GM19463 (cell line): ENCODE measurements around the gene FOXA3.
"Not testable (repeated sequence)": the region's sequence is repeated elsewhere in the genome, so short reads cannot be mapped to it uniquely, and the experiment has no call there.

Source experiments
- ATAC-seq: cut with Tn5 transposase; IDR thresholded peaks from one replicate; pipeline ENCODE4 v1.9.1; 2021; ENCODE audit warnings: mild to moderate bottlenecking, moderate library complexity; ENCODE audit not compliant: unreplicated experiment

FOXA3 gene

DNA sequence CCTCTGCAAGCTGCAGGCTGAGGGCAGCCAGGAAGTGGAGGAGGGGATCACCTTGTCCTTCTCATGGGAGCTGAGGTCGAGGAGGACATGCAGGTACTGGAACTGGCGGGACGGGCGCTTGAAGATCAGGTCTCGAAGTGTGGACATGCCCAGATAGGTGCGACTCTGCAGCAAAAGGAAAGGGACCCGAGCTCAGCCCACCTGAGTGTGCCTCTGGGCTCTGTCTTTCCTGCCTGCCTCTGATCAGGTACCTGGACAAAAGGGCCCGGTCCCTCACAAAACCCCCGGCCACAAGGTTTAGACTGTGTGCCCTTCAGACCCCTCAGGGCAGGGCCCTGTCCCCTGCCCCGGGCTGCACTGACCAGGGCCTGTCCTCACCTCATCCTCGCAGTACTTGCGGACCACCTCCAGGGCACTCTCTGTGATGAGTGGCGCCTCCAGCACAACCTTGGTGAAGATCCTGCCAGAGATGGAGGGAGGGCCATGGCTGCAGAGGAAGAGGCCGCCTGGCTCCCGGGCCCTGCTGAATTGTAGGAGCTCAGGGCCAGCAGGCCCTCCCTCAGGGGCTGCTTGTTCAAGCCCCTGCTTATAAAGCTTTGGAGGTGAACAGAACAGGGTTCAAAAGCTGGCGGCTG lies 36.5 kb upstream of the FOXA3 start:
- no peak for ATAC-seq

DNA sequence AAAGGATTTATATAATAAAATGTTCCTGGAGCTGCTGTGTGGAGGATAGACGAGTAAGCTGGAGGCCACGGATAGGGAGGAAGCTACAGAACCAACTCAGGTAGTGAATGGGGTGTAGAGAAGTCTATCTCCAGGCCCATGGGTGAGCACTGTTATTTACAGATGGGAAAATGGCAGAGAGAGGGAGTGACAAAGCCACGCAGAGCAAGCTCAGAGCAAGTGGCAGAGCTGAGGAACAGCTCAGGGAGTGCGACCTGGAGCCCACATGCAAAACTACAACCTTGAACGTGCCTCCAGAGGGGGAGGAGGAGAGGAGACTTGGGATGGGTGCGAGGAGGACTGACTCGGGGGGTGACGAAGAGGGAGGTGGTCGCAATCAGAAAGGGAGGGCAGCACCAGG lies 35.6 kb upstream of the FOXA3 start:
- ATAC-seq = no peak

DNA sequence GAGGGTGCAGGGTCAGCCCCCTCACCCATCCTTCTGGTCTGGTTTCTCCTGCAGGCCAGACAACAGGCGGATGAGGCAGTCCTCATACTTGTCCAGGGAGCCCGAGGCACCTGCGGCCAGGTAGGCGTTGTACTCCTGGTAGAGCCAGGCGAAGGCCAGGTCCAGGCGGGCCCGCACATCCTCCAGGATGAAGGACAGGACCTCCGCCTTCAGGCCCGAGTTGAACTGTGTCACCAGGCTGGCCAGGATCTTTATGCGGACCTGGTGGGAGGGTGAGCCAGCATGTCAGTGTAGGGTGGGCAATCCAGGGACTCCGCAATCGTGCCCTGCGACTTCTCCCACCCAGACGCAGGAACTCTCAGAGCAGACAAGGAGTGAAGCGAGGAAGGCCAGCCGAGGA lies 35.2 kb upstream of the FOXA3 start:
- ATAC-seq = no peak

DNA sequence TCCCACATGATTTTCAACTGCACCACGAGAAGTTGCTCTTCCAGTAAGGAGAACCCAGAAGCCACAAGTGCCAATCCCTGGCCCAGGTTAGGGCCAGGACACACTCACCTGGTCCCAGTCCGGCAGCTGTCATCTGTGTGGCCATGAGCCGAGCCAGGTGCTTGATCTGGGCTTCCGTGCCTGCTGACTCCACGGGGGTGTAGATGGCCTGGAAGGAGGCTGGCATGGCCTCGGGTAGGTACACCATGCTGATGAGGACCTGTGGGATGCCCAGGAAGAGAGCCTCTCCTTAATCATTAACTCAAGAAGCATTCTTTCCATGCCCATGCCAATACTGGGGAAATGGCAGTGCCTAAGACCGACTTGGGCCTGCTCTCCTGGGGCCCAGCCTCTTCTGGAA lies 29.2 kb upstream of the FOXA3 start:
- no peak for ATAC-seq

DNA sequence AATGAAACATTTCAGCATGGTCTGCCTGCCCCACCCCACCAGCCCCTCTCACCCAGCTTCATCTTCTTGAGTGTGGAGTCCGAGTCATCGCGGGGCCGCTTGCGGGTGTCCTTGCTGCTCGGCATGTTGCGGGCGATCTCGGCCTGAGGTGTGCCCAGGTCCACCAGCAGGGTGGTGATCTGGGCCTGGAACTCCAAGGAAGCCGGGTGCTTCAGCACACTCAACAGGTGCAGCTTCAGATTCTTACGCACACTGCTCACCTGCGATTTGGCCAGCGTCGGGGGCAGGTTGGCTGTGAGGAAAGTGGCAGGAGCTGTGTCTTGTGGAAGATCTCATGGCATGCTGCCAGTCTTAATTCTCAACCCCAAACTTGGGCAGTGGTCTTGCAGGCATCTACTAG lies 21.9 kb upstream of the FOXA3 start:
- no peak for ATAC-seq

DNA sequence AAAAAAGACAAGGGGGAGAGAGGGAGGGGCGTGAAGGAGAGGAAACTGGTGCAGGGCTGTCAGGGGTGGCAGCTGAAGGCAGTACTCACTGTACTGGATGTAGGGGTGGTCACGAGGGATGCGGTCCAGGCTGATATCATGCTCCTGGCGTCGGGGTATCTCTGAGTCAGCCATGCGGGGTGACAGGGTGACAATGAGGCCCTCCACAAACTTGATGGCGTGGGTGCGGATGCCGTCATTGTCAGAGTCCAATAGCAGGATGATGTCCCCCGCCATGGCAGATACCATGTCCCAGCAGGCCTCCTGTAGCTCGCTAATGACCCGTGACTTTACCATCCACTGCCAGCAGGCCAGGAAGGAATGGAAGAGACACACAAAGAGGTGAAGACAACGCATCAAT lies 16.5 kb upstream of the FOXA3 start:
- ATAC-seq = no peak

DNA sequence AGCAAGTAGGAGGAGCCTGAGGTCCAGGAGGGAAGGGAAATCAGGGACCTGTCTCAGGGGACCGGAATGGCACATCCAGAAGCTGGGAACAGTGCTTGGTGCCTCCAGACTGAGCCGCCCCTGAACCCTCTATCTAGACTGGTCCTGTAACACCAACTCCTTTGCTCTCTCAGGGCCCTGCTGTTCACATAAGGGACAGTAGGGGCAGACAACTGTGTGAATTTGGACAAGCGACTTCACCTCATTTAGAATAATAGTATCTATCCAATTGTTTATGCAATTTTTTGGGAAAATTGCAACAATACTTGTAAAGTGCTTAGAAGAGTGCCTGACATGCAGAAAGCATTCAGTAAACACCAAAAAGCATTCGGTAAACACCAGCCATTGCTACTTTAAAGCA lies 15.2 kb upstream of the FOXA3 start:
- no peak for ATAC-seq

DNA sequence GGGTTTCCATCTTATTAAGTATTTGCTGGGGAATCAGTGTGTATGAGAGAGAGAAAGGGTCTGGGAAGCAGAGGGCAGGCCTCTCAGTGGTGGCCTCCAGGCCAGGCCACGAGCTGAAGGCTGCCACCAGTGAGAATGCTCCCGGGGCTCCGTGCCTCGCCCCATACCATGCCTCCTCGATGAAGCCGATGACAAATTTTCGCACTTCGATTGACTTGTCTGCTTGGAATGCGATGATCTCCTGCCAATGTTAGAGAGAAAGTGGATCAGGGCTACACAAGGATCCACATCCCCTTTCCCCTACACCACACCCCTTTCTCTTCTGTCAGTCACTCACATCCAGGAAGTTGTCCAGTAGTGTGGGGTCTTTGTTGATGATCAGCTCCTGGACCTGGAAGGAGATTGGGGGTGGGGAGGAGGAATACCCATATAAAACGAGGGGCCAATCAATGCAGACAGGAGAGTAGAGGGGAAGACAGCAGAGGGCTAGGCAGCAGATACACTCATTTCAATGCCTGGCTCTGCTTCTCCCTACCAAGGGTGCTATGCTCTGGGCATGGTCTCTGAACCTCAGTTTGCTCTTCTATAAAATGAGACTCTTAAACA lies 11.9 kb upstream of the FOXA3 start:
- no peak for ATAC-seq

DNA sequence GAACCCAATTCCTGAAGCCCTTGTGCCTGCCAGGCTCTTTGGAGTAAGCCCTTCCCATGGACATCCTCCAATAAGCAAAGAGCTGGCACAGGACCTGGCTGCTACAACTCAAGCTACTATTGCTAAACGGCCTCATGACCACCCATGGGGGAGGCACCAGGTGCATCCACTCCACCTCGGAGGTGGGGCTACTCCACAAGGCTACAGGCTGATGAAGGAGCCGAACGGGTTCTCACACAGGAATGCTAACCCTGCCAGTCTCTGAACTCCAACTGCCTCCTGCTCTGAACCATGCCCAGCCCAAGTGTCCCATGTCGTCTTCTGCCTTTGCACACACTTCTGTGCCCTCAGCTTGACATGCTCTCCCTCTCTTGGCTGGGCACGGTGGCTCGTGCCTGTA lies 11.1 kb upstream of the FOXA3 start:
- ATAC-seq = no peak

DNA sequence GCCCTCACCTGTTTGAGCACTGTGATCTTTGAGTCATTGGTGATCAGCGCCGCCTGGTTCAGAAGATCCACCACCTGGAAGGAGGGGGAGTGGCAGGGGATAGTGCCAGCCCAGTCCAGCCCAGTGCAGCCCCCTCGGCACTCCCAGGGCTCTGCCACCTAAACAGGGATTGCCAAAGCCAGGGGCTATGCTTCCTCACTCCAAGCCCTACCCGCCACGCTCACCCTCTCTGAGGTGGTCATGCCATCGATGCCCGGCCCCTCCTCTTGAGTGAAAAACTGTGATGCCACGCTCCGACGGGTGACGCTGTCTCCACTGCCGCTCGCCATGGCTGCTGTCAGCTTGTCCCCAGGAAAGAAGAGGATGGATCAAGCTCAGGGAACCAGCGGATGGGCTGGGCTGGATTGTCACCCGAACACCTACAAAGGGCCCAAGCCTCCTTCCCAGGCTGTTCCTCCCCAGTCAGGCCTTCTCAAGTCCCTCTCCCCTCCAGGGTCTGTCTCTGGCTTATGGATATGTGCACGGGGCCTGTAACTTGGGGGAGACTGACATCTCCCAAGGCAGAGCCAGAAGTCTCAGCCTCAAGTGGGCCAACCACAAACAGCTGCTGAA lies 9.9 kb upstream of the FOXA3 start:
- ATAC-seq = no peak

DNA sequence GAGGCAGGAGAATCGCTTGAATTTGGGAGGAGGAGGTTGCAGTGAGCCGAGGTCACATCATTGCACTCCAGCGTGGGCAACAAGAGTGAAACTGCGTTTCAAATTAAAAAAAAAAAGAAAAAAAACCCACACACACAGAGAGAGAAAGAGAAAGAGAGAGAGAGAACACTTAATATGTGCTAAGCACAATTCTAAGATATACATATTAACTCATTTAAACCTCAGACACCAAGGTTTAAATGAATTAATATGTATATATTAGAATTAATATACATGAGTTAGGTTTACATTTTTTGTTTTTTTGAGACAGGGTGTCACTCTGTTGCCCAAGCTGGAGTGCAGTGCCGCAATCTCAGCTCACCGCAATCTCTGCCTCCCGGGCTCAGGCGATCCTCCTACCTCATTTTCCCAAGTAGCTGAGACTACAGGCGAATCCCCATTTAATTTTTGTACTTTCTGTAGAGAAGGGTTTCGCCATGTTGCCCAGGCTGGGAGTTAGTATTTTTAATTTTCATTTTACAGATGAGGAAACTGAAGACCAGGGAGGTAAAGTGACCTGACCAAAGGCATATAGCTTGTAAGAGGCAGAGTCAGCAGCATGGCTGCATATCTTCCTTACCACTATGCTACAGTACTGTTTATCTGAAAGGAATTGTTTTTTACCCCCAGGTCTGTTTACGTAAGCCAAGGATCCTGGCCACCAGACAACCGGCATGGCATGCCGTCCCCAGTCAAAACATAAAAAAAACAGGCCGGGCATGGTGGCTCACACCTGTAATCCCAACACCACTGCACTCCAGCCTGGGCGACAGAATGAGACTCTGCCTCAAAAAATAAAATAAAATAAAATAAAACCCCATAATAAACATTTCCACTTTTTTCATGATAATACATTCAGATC lies 3.5 kb upstream of the FOXA3 start:
- no peak for ATAC-seq

DNA sequence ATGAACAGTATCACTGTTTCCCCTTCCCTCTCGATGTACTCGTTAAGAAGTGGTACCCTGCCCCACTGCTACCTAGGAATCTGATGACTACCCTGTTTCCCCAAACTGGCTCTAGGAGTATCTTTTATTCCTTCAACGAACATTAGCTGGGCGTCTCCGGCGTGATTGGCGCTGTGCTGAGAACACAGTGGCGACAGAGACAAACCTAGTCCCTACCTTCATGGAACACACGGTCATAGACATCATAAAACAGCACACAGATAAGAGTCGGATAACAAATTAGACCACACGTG lies 1.9 kb upstream of the FOXA3 start:
- no peak for ATAC-seq

DNA sequence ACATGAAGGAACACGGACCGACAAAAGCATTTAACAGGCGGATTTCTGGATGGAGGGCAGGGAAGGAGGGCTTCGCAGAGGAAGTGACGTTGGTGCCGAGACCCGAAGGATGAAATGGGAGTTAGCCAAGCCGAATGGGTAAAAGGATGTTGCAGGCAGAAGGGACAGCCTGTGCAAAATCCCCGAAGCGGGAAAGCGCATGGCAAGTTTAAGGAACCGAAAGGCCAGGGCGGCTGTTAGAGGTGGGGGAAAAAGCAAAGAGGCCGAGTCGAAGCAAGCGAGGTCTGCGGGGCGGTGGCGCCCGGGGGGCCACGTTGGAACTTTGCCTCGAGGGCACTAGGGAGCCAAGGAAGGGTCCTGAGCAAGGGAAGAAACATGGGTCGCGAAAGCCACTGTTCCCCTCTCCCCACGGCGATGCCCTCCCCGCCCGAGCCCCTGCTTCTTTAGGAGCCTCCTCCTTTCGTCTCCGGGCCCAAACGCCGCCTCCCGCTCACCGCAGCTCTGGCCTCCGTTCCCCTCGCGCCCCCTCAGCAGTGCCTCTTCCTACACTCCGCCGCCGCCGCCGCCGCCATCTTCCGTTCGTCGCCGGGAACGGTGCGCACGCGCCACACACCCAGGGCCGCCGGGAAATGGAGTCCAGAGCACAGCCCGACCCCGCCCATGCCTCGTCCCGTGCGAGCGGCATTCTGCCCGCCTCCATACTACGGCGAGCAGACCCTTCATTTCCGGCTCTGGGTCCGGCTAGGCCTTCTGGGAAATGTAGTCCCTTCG lies 1.4 kb upstream of the FOXA3 start, which contains the start of gene SYMPK:
Gene SYMPK (minus strand): TSS at position 584 of the 771 bp plus-strand sequence. CDS start 8,652 bp downstream, outside the sequence.
- peak; percentile 94 for ATAC-seq

DNA sequence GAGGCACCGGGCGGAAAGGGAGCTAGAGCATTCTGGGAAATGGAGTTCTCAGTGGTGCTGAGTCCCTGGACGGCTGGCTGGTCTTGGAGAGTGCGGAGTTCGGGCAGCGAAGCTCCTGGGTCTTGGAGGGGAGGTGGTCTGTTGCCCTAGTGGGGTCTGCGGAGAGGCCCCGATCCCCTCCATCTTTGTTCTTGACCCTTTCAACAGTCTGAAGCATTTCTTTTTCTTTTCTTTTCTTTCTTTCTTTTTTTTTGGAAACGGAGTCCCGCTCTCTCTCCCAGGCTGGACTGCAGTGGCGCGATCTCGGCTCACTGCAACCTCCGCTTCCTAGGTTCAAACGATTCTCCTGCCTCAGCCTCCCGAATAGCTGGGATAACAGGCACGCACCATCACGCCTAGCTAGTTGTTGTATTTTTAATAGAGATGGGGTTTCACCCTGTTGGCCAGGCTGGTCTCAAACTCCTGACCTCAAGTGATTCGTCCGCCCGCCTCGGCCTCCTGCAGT lies 739 bp upstream of the FOXA3 start:
- no peak for ATAC-seq

DNA sequence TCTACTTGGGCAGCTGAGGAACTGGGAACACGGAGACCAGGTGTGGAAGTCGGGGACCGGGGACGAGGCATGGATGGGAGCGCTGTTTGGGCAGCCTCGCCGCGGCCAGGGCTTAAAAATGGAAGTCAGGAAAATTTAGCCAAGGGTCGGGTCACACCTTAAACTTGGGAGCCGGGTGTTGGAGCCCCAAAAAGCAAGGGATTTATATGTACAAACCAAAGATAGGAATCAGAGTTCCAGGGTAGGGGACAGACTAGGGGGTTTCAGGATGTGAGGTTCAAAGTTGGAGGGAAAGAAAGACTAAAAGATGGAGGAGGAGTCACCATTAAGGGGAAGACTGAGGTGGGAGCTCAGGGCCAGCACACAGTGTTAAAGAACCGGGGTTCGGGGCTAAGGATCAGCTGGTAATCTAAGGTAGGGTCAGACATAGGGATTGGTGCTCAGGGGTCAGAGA lies 530 bp downstream of the FOXA3 start:
- ATAC-seq = no peak

DNA sequence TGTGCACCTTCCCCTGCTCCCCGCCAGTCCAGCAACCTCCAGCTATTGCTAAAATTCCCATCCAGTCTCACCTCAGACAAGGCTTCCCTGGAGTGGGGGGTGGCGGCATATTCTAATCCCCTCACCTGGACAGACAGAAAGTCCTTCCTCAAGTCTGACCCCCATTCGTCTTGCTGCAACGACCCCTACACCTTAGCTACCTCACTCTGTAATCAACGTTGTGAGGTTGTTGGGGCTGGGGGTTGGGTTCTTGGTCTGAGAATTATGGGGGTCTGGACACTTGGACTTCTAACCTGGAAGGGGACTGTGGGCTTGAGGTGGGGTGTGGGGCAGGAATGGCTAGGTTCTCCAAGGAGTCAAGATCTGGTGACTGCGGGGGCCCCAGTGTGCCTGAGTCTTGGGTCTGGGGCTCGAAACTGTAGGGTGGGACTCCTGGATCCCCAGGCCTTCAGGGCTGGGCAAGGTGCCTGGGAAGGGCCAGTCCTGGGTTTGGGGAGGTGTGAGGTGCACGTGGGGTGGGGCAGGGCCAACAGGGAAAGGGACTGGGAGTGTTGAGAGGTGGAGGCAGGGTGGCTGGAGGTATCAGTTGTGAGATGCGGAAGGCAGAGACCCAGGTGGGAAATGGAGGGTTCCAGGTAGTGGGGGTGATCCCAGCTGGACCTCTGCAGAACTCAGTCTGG lies 1.3 kb downstream of the FOXA3 start:
- ATAC-seq = no peak

DNA sequence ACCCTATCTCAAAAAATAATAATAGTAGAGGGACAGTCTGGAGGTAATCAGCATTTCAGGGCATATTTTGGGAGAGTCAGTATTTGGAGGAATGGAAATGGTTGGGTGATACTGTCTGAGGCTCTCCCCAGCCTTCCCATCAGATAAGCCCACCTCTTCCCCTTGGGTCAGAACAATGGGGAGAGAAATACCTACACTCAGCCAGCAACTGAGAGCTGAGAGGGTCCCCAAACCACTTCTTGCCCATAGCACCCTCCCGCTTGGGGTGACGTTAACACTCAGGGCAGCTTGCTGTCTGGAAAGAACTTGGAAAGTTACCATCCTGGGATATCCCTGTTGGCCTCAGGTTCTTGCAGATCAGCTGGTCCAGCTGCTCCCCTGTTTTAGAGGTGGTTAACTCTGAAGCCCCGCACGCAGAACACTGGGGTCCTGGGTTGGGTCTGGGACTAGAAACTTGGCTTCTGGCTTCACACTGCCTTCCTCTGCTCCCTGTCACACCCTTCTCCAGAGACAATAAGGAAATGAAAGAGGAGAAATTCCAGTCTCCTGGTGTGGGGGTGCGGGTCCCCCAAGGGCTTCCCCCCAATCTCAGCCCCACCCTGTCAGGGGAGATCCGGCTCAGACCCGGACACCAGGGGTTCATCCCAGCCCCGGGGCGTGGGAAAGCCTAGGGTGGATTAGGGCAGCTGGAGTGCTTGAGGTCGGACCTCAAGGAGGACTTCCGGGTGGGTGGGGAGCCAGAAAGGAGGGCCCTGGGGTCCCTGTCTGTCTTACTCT lies 2.5 kb downstream of the FOXA3 start:
- no peak for ATAC-seq

DNA sequence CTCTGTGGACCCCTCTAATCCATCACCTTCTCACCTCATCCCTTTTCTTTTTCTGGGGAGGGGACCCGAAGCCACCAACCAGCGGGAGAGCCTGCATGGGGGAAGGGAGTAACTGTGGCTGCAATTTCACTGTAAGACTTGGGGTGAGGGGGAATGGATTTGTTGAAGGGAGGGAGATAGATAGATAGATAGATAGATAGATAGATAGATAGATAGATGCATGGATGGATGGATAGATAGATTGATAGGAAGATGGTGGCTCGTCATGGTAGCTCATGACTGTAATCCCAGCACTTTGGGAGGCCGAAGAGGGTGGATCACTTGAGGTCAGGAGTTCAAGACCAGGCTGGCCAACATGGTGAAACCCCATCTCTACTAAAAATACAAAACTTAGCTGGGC lies 3.1 kb downstream of the FOXA3 start:
- ATAC-seq = not testable (repeated sequence)

DNA sequence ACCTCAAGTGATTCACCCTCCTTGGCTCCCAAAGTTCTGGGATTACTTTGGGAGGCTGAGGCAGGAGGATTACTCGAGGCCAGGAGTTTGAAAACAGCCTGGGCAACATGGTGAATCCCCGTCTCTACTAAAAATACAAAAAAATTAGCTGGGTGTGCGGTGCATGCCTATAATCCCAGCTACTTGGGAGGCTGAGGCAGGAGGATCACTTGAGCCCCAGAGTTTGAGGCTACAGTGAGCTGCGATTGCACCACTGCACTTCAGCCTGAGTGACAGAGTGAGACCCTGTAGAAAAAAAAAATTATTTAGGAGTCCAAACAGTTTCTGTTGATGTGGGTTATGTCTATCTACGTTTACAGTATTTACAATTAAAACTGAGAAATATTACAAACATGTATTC lies 6.7 kb downstream of the FOXA3 start:
- no peak for ATAC-seq
